Ascending aorta (tissue), 2 donors: ENCODE data around the gene HORMAD1. TPM values are rescaled to one million over a fixed set of nuclear protein-coding genes. Genes with fewer than 3 reads are reported as not detected.
"Not testable (repeated sequence)": the region's sequence is repeated elsewhere in the genome, so short reads cannot be mapped to it uniquely, and the experiment has no call there.

ENCODE experiments used
- DNase-seq, 2 donors: peaks; one replicate each; pipeline ENCODE4 v3.0.0-alpha.2; 2019; ENCODE audit warnings: low spot score in 2 of 2
- H3K27ac ChIP-seq, 2 donors: fragments of 200-600 bp; sonication (generic); one replicate each; pipeline ENCODE4 v1.5.1; 2016 to 2017; ENCODE audit warnings: mild to moderate bottlenecking in 1 of 2
- H3K27me3 ChIP-seq: fragments of 200-600 bp; sonication (generic); one replicate; pipeline ENCODE4 v1.5.1; 2017
- H3K36me3 ChIP-seq, 2 donors: fragments of 200-600 bp; sonication (generic); one replicate each; pipeline ENCODE4 v1.5.1; 2016
- H3K4me1 ChIP-seq, 2 donors: fragments of 200-600 bp; sonication (generic); one replicate each; pipeline ENCODE4 v1.5.1; 2016 to 2017; ENCODE audit warnings: mild to moderate bottlenecking in 1 of 2
- H3K4me3 ChIP-seq, 2 donors: fragments of 200-600 bp; sonication (generic); one replicate each; pipeline ENCODE4 v1.5.1; 2016 to 2017; ENCODE audit warnings: mild to moderate bottlenecking in 1 of 2
- H3K9me3 ChIP-seq, 2 donors: fragments of 200-600 bp; sonication (generic); one replicate each; pipeline ENCODE4 v1.5.1; 2016
- intact Hi-C: fragments of 100-400 bp; cut with DNase I; formaldehyde crosslinking; loops from one replicate; pipeline ENCODE4 v1.15.1; 2023
- total RNA-seq: library from RNA; depleted of rRNA; stranded (reverse); fragments of >200 nt; gene quantifications from one replicate; pipeline ENCODE4 v1.1.0, GENCODE V29; 2016
- TF ChIP-seq, protein P1 (sequence below), 3 experiments: fragments of 200-600 bp in 2 of 3; fragments of 450-650 bp in 1 of 3; sonication (generic) in 2 of 3; IDR thresholded peaks; one replicate each; pipeline ENCODE4 v1.5.1; 2016 to 2019; ENCODE audit warnings: antibody characterized with exemption in 3 of 3, mild to moderate bottlenecking in 1 of 3, moderate library complexity in 1 of 3

The HORMAD1 gene
- total RNA-seq, 1 donor from 2014 or later: not detected

DNA sequence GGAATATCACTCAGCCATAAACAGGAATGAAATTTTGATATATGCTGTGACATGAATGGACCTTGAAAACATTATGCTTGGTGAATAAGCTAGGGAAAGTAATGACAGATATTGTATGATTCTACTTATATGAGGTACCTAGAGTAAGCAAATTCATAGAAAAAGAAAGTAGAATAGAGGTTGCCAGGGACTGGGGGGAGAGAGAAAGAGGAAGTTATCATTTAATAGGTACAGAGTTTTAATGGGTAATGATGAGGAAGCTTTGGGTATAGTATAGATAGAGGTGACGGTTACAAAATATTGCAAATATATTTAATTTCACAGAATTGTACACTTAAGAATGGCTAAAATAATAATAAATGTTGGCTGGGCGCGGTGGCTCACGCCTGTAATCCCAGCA lies 60.1 kb downstream of the HORMAD1 start:
- H3K4me3 ChIP-seq: no peak overlapping the region
- TF ChIP-seq, protein P1, sequence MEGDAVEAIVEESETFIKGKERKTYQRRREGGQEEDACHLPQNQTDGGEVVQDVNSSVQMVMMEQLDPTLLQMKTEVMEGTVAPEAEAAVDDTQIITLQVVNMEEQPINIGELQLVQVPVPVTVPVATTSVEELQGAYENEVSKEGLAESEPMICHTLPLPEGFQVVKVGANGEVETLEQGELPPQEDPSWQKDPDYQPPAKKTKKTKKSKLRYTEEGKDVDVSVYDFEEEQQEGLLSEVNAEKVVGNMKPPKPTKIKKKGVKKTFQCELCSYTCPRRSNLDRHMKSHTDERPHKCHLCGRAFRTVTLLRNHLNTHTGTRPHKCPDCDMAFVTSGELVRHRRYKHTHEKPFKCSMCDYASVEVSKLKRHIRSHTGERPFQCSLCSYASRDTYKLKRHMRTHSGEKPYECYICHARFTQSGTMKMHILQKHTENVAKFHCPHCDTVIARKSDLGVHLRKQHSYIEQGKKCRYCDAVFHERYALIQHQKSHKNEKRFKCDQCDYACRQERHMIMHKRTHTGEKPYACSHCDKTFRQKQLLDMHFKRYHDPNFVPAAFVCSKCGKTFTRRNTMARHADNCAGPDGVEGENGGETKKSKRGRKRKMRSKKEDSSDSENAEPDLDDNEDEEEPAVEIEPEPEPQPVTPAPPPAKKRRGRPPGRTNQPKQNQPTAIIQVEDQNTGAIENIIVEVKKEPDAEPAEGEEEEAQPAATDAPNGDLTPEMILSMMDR (IDR thresholded peaks at IDR 0.05): no peak
- intact Hi-C loops: no loop called here

DNA sequence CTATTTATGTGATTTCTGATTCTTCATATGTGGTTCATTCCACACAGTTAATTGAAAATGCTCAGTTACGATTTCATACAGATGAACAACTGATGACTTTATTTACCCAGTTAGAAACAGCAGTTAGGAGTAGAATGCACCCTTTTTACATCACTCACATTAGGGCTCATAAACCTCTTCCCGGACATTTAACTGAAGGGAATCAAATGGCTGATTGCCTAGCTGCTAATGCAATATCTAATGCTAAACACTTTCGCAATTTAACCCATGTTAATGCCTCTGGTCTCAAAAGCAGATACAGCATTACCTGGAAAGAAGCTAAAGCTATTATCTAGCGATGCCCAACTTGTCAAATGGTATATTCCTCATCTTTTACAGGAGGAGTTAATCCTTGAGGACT lies 63.6 kb downstream of the HORMAD1 start:
- H3K27me3 ChIP-seq, H3K27ac ChIP-seq, H3K9me3 ChIP-seq, H3K4me3 ChIP-seq, DNase-seq, intact Hi-C loops, H3K4me1 ChIP-seq: not testable (repeated sequence)
- peaks cover 17 to 41% of the 10 kb centered on the region in 2 donors for H3K36me3 ChIP-seq

More for the DNA sequence above, 60.1 kb downstream of the HORMAD1 start:
- Histone ChIP-seq H3K9me3 (no peaks in the 10 kb centered on the region), H3K36me3 (peaks cover 24 to 54% of the 10 kb centered on the region in 2 donors), H3K27ac (no peak overlapping the region), H3K4me1 (no peaks in the 10 kb centered on the region), H3K27me3 (no peaks in the 10 kb centered on the region)
- no peak for DNase-seq

DNA sequence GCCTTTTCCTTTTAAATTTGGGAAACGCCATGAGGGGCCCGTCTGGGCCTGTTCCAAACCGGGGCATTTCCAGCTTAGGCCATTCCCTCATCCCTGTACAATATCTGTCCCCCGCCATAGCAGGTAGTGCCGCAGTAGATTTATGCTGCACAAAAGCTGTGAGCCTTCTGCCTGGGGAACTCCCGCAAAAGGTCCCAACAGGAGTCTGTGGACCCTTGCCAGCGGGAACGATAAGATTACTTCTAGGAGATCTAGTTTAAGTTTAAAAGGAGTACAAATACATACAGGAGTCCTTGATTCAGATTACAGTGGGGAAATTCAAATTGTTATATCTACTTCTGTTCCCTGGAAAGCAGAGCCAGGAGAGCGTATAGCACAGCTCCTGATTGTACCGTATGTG lies 66.1 kb downstream of the HORMAD1 start:
- H3K27me3 ChIP-seq, intact Hi-C loops, H3K4me3 ChIP-seq, DNase-seq, H3K27ac ChIP-seq, H3K4me1 ChIP-seq, H3K9me3 ChIP-seq: not testable (repeated sequence)
- peaks cover 8 to 23% of the 10 kb centered on the region in 2 donors for H3K36me3 ChIP-seq

DNA sequence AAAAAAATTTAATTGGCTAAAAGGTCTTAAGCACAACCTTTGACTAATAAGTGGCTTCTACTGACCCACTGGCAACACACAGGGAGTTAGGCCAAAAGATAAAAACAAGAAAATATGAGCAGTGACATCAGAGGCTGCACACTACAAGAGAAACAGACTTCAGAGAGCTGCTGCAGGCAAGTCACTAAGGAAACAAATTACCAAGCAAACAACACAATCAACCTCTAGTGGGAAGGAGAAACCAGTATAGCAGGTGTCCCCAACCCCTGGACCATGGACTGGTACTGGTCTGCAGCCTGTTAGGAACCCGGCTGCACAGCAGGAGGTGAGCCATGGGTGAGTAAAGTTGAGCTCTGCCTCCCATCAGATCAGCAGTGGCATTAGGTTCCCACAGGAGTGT lies 70.5 kb downstream of the HORMAD1 start:
- Histone ChIP-seq H3K4me3 (no peak overlapping the region), H3K4me1 (no peaks in the 10 kb centered on the region), H3K27ac (no peak overlapping the region), H3K27me3 (no peaks in the 10 kb centered on the region), H3K9me3 (no peaks in the 10 kb centered on the region), H3K36me3 (peaks cover 23 to 43% of the 10 kb centered on the region in 2 donors)
- DNase-seq: no peak
- TF ChIP-seq, protein P1 (IDR thresholded peaks at IDR 0.05): no peak
- intact Hi-C loops: no loop called here

DNA sequence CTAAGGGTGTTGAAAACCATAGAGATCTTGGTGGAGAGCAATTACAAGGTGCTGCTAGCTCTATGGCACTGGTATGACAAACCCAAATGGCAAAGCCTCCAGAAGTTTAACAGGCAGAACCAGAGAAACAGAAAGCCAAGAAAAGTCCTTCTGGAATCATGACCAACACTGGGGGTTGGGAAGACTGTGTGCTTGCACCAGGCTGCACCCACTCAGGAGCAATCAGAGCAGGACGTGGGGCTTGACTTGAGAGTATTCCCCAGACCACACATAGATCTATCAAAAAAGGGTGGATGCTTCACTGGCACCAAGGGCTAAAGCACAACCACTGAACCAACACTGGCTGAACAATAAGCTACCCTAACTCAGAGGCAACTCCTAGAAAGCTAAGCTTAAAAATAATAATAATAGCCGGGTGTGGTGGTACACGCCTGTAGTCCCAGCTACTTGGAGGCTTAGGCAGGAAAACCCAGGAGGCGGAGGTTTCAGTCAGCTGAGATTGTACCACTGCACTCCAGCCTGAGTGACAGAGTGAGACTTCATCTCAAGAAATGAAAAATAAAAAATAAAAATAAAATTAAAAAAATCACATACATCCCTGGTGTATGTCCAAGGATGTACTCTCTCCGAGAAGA lies 71.1 kb downstream of the HORMAD1 start:
- H3K4me3 ChIP-seq: no peak overlapping the region
- TF ChIP-seq, protein P1 (IDR thresholded peaks at IDR 0.05): no peak
- no peaks in the 10 kb centered on the region for H3K4me1 ChIP-seq
- peaks cover 23 to 43% of the 10 kb centered on the region in 2 donors for H3K36me3 ChIP-seq
- DNase-seq: no peak
- H3K27ac ChIP-seq: no peak overlapping the region
- H3K27me3 ChIP-seq: no peaks in the 10 kb centered on the region
- intact Hi-C loops: no loop called here
- H3K9me3 ChIP-seq: no peaks in the 10 kb centered on the region

Other genes starting within 250 kb of the HORMAD1 start
- 10.9 TPM for gene TARS2, start 233.5 kb downstream of the HORMAD1 start, total RNA-seq
- gene ECM1, start 212.8 kb downstream of the HORMAD1 start, total RNA-seq: 55.8 TPM
- gene FALEC, start 205.1 kb downstream of the HORMAD1 start, total RNA-seq: not detected
- gene ADAMTSL4, start 171.5 kb downstream of the HORMAD1 start, total RNA-seq: 85.3 TPM
- gene MCL1, start 141.3 kb downstream of the HORMAD1 start, total RNA-seq: 394 TPM
- 138 TPM for gene ENSA, start 91.3 kb downstream of the HORMAD1 start, total RNA-seq
- gene GOLPH3L, start 23.7 kb downstream of the HORMAD1 start, total RNA-seq: 14.7 TPM
- gene CTSS, start 44.9 kb upstream of the HORMAD1 start, total RNA-seq: 32.1 TPM
- gene CTSK, start 87.4 kb upstream of the HORMAD1 start, total RNA-seq: 44.0 TPM
- 13.0 TPM for gene ARNT, start 155.7 kb upstream of the HORMAD1 start, total RNA-seq
- gene CTXND2, start 166.2 kb upstream of the HORMAD1 start, total RNA-seq: not detected
- gene SETDB1, start 205.5 kb upstream of the HORMAD1 start, total RNA-seq: 21.3 TPM